ENCODE measurements around the gene ACER3. TPM values are rescaled to one million over a fixed set of nuclear protein-coding genes. Genes with fewer than 3 reads are reported as not detected.

ACER3 gene
- polyA plus RNA-seq, 1 donor from 2014 or later: 14.9 TPM

DNA sequence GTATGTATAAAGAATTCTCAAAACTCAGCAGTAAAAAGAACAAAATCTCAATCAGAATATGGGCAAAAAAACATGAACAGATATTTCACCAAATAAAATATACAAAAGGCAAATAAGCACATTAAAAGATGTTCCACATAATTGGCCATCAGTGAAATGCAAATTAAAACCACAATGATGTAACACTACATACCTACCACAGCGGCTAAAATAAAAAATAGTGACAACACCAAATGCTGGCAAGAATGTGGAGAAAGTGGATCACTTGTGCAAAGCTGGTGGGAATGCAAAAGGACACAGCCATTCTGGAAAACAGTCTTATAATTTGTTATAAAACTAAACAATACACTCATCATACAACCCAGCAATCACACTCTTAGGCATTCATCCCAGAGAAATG lies 38.3 kb upstream of the ACER3 start:
- no peaks in the 10 kb centered on the region for H4K20me1 ChIP-seq (ENCODE audit: insufficient read depth)
- no peak overlapping the region for H3K27ac ChIP-seq (ENCODE audit: low read length)
- no peaks in the 10 kb centered on the region for H3K79me2 ChIP-seq (replicated peaks; ENCODE audit: insufficient read depth, low read length)
- no peak overlapping the region for H3K9ac ChIP-seq (ENCODE audit: low read length)
- no peaks in the 10 kb centered on the region for H3F3A ChIP-seq (ENCODE audit: insufficient read depth, low read length, poor library complexity, severe bottlenecking)
- H3K27me3 ChIP-seq (ENCODE audit: insufficient read depth, low read depth, low read length): no peaks in the 10 kb centered on the region
- no peaks in the 10 kb centered on the region for H3K9me2 ChIP-seq (ENCODE audit: insufficient read depth, low read length)
- H2AFZ ChIP-seq (ENCODE audit: low read depth, low read length): no peak overlapping the region
- H3K4me2 ChIP-seq (ENCODE audit: low read length): no peak overlapping the region
- H3K36me3 ChIP-seq (ENCODE audit: insufficient read depth, low read length): no peaks in the 10 kb centered on the region
- H3K4me3 ChIP-seq (ENCODE audit: low read length): no peak overlapping the region
- no peak for TF ChIP-seq EP300 (conservative IDR thresholded peaks at IDR 0.05; ENCODE audit: poor library complexity, severe bottlenecking)
- TF ChIP-seq MXI1 (conservative IDR thresholded peaks at IDR 0.05; ENCODE audit: poor library complexity, severe bottlenecking): no peak
- TF ChIP-seq POLR2AphosphoS5 (IDR thresholded peaks at IDR 0.05): no peak
- no peak for TF ChIP-seq RAD21 (conservative IDR thresholded peaks at IDR 0.05)
- no peak for TF ChIP-seq REST (IDR thresholded peaks at IDR 0.05; ENCODE audit: borderline replicate concordance)
- TF ChIP-seq, protein P1, sequence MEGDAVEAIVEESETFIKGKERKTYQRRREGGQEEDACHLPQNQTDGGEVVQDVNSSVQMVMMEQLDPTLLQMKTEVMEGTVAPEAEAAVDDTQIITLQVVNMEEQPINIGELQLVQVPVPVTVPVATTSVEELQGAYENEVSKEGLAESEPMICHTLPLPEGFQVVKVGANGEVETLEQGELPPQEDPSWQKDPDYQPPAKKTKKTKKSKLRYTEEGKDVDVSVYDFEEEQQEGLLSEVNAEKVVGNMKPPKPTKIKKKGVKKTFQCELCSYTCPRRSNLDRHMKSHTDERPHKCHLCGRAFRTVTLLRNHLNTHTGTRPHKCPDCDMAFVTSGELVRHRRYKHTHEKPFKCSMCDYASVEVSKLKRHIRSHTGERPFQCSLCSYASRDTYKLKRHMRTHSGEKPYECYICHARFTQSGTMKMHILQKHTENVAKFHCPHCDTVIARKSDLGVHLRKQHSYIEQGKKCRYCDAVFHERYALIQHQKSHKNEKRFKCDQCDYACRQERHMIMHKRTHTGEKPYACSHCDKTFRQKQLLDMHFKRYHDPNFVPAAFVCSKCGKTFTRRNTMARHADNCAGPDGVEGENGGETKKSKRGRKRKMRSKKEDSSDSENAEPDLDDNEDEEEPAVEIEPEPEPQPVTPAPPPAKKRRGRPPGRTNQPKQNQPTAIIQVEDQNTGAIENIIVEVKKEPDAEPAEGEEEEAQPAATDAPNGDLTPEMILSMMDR (IDR thresholded peaks at IDR 0.05; ENCODE audit: poor library complexity, severe bottlenecking): no peak
- no peak for TF ChIP-seq SMC3 (conservative IDR thresholded peaks at IDR 0.05; ENCODE audit: poor library complexity)
- TF ChIP-seq EZH2 (IDR thresholded peaks at IDR 0.05; ENCODE audit: borderline replicate concordance, insufficient read depth, low read length, poor library complexity, severe bottlenecking): no peak
- H3K9me3 ChIP-seq (ENCODE audit: low read length): no peaks in the 10 kb centered on the region

- no peak overlapping the region for H3K27ac ChIP-seq (ENCODE audit: low read length)
- no peaks in the 10 kb centered on the region for H3K9me2 ChIP-seq (ENCODE audit: insufficient read depth, low read length)
- H3K4me3 ChIP-seq (ENCODE audit: low read length): no peak overlapping the region
- no peak overlapping the region for H3K4me2 ChIP-seq (ENCODE audit: low read length)
- H3K27me3 ChIP-seq (ENCODE audit: insufficient read depth, low read depth, low read length): no peaks in the 10 kb centered on the region
- no peaks in the 10 kb centered on the region for H3K79me2 ChIP-seq (replicated peaks; ENCODE audit: insufficient read depth, low read length)
- H4K20me1 ChIP-seq (ENCODE audit: insufficient read depth): no peaks in the 10 kb centered on the region
- no peaks in the 10 kb centered on the region for H3K36me3 ChIP-seq (ENCODE audit: insufficient read depth, low read length)
- no peak overlapping the region for H2AFZ ChIP-seq (ENCODE audit: low read depth, low read length)
- no peak overlapping the region for H3K9ac ChIP-seq (ENCODE audit: low read length)
- TF ChIP-seq POLR2AphosphoS5 (IDR thresholded peaks at IDR 0.05) (no peak), EP300 (conservative IDR thresholded peaks at IDR 0.05; ENCODE audit: poor library complexity, severe bottlenecking) (no peak), MXI1 (conservative IDR thresholded peaks at IDR 0.05; ENCODE audit: poor library complexity, severe bottlenecking) (no peak), SMC3 (conservative IDR thresholded peaks at IDR 0.05; ENCODE audit: poor library complexity) (no peak), REST (IDR thresholded peaks at IDR 0.05; ENCODE audit: borderline replicate concordance) (no peak), TAF1 (IDR thresholded peaks at IDR 0.05; ENCODE audit: low read depth) (no peak), EZH2 (IDR thresholded peaks at IDR 0.05; ENCODE audit: borderline replicate concordance, insufficient read depth, low read length, poor library complexity, severe bottlenecking) (no peak), RAD21 (conservative IDR thresholded peaks at IDR 0.05) (no peak)
- TF ChIP-seq, protein P1 (IDR thresholded peaks at IDR 0.05; ENCODE audit: poor library complexity, severe bottlenecking): no peak
- no peaks in the 10 kb centered on the region for H3F3A ChIP-seq (ENCODE audit: insufficient read depth, low read length, poor library complexity, severe bottlenecking)
- H3K9me3 ChIP-seq (ENCODE audit: low read length): no peaks in the 10 kb centered on the region
Measured at GRCh38 chr11:76823481-76824028, 37.2 kb upstream of the ACER3 start.
